ENCODE results near the gene ABCC3. TPM values are rescaled to one million over a fixed set of nuclear protein-coding genes. Genes with fewer than 3 reads are reported as not detected.

Gene ABCC3
- total RNA-seq, 1 experiment from 2014 or later: 0.56 TPM

- BruUV-seq (replicated peaks): no TSS peak
- TF ChIP-seq CTCF (conservative IDR thresholded peaks at IDR 0.05; ENCODE audit: low read depth, low read length): no peak
- TF ChIP-seq EZH2 (IDR thresholded peaks at IDR 0.05; ENCODE audit: borderline replicate concordance, low read depth, low read length, poor library complexity, severe bottlenecking): no peak
- H3K27me3 ChIP-seq (replicated peaks; ENCODE audit: insufficient read depth, low read depth, low read length, poor library complexity): no peaks in the 10 kb centered on the region
- no peak overlapping the region for H3K4me3 ChIP-seq (ENCODE audit: low read depth, low read length, poor library complexity, severe bottlenecking)
- intact Hi-C loops (cut with micrococcal nuclease; ENCODE audit: unreplicated experiment): no loop called here
- H3K36me3 ChIP-seq (ENCODE audit: insufficient read depth, low read length, poor library complexity, severe bottlenecking): no peaks in the 10 kb centered on the region
- peak overlapping the region; percentile 46 for H3K27ac ChIP-seq (ENCODE audit: low read depth, low read length, poor library complexity, severe bottlenecking)
- ChIA-PET POLR2A (ENCODE audit: low non-redundant PET) (no interaction called here), CTCF (interaction anchor here (0.6 to 1.1 kb wide), 2 partner anchors 54 to 405 kb away, joined by 3 read pairs; no protein-coding TSS in a partner anchor)
- no peaks in the 10 kb centered on the region for H3K9me3 ChIP-seq (ENCODE audit: low read depth, low read length, poor library complexity, severe bottlenecking)
- no peak for DNase-seq (ENCODE audit: low spot score)
- H3K4me1 ChIP-seq (ENCODE audit: insufficient read depth, low read length, poor library complexity, severe bottlenecking): peaks cover 27% of the 10 kb centered on the region
Measured at GRCh38 chr17:50605429-50605828, 29.3 kb upstream of the ABCC3 start.

- CTCF ChIA-PET: no interaction called here
- H3K9me3 ChIP-seq (ENCODE audit: low read depth, low read length, poor library complexity, severe bottlenecking): no peaks in the 10 kb centered on the region
- TF ChIP-seq CTCF (conservative IDR thresholded peaks at IDR 0.05; ENCODE audit: low read depth, low read length): no peak
- TF ChIP-seq EZH2 (IDR thresholded peaks at IDR 0.05; ENCODE audit: borderline replicate concordance, low read depth, low read length, poor library complexity, severe bottlenecking): no peak
- no peaks in the 10 kb centered on the region for H3K27me3 ChIP-seq (replicated peaks; ENCODE audit: insufficient read depth, low read depth, low read length, poor library complexity)
- BruUV-seq (replicated peaks): no TSS peak
- intact Hi-C loops (cut with micrococcal nuclease; ENCODE audit: unreplicated experiment): no loop called here
- POLR2A ChIA-PET (ENCODE audit: low non-redundant PET): no interaction called here
- no peak overlapping the region for H3K27ac ChIP-seq (ENCODE audit: low read depth, low read length, poor library complexity, severe bottlenecking)
- DNase-seq (ENCODE audit: low spot score): no peak
- H3K4me3 ChIP-seq (ENCODE audit: low read depth, low read length, poor library complexity, severe bottlenecking): no peak overlapping the region
- H3K4me1 ChIP-seq (ENCODE audit: insufficient read depth, low read length, poor library complexity, severe bottlenecking): peaks cover 29% of the 10 kb centered on the region
- H3K36me3 ChIP-seq (ENCODE audit: insufficient read depth, low read length, poor library complexity, severe bottlenecking): no peaks in the 10 kb centered on the region
Measured at GRCh38 chr17:50607522-50608175, 27.0 kb upstream of the ABCC3 start.

GRCh38 chr17:50608700-50609379, 25.8 kb upstream of the ABCC3 start:
- BruUV-seq (replicated peaks): no TSS peak
- intact Hi-C loops (cut with micrococcal nuclease; ENCODE audit: unreplicated experiment): no loop called here
- H3K27me3 ChIP-seq (replicated peaks; ENCODE audit: insufficient read depth, low read depth, low read length, poor library complexity): no peaks in the 10 kb centered on the region
- H3K9me3 ChIP-seq (ENCODE audit: low read depth, low read length, poor library complexity, severe bottlenecking): no peaks in the 10 kb centered on the region
- CTCF ChIA-PET: interaction anchor here (0.5 kb wide), 1 partner anchor 109 kb away, joined by 3 read pairs; no protein-coding TSS in a partner anchor
- TF ChIP-seq EZH2 (IDR thresholded peaks at IDR 0.05; ENCODE audit: borderline replicate concordance, low read depth, low read length, poor library complexity, severe bottlenecking) (no peak), CTCF (conservative IDR thresholded peaks at IDR 0.05; ENCODE audit: low read depth, low read length) (no peak)
- no peaks in the 10 kb centered on the region for H3K36me3 ChIP-seq (ENCODE audit: insufficient read depth, low read length, poor library complexity, severe bottlenecking)
- H3K4me3 ChIP-seq (ENCODE audit: low read depth, low read length, poor library complexity, severe bottlenecking): no peak overlapping the region
- POLR2A ChIA-PET (ENCODE audit: low non-redundant PET): no interaction called here
- no peak for DNase-seq (ENCODE audit: low spot score)
- no peak overlapping the region for H3K27ac ChIP-seq (ENCODE audit: low read depth, low read length, poor library complexity, severe bottlenecking)
- peaks cover 27% of the 10 kb centered on the region for H3K4me1 ChIP-seq (ENCODE audit: insufficient read depth, low read length, poor library complexity, severe bottlenecking)

Data from A673 (cell line).